ENCODE results near the gene ARSB.

- no peak for TF ChIP-seq POLR2AphosphoS5 (IDR thresholded peaks at IDR 0.05; ENCODE audit: low read depth, low read length)
- no peak for TF ChIP-seq SIN3A (IDR thresholded peaks at IDR 0.05; ENCODE audit: borderline replicate concordance, insufficient read depth, low read length)
- TF ChIP-seq, protein P1, sequence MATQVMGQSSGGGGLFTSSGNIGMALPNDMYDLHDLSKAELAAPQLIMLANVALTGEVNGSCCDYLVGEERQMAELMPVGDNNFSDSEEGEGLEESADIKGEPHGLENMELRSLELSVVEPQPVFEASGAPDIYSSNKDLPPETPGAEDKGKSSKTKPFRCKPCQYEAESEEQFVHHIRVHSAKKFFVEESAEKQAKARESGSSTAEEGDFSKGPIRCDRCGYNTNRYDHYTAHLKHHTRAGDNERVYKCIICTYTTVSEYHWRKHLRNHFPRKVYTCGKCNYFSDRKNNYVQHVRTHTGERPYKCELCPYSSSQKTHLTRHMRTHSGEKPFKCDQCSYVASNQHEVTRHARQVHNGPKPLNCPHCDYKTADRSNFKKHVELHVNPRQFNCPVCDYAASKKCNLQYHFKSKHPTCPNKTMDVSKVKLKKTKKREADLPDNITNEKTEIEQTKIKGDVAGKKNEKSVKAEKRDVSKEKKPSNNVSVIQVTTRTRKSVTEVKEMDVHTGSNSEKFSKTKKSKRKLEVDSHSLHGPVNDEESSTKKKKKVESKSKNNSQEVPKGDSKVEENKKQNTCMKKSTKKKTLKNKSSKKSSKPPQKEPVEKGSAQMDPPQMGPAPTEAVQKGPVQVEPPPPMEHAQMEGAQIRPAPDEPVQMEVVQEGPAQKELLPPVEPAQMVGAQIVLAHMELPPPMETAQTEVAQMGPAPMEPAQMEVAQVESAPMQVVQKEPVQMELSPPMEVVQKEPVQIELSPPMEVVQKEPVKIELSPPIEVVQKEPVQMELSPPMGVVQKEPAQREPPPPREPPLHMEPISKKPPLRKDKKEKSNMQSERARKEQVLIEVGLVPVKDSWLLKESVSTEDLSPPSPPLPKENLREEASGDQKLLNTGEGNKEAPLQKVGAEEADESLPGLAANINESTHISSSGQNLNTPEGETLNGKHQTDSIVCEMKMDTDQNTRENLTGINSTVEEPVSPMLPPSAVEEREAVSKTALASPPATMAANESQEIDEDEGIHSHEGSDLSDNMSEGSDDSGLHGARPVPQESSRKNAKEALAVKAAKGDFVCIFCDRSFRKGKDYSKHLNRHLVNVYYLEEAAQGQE (IDR thresholded peaks at IDR 0.05; ENCODE audit: insufficient read depth in 1 of 2, low read depth in 2 of 2, low read length in 2 of 2) = no peak
- no peak for TF ChIP-seq TAF1 (IDR thresholded peaks at IDR 0.05; ENCODE audit: borderline replicate concordance, insufficient read depth, low read length)
Measured at GRCh38 chr5:78919796-78920195, 65.3 kb downstream of the ARSB start.

All from PFSK-1 (cell line).